ENCODE measurements around the gene TREM1.
A peak's percentile ranks its signal among the peaks of the same experiment; 100 is the strongest.

The TREM1 gene

GRCh38 chr6:41278699-41279405 is 7.6 kb downstream of the TREM1 start:
- Mint-ChIP-seq H3K27me3 (no peaks in the 10 kb centered on the region), H3K36me3 (no peaks in the 10 kb centered on the region), H3K4me3 (no peak overlapping the region), H3K27ac (no peak overlapping the region), H3K9me3 (no peaks in the 10 kb centered on the region), H3K4me1 (peaks cover 11% of the 10 kb centered on the region)

GRCh38 chr6:41277605-41278004 is 8.9 kb downstream of the TREM1 start:
- peaks cover 11% of the 10 kb centered on the region for H3K4me1 Mint-ChIP-seq
- no peaks in the 10 kb centered on the region for H3K27me3 Mint-ChIP-seq
- no peaks in the 10 kb centered on the region for H3K9me3 Mint-ChIP-seq
- H3K36me3 Mint-ChIP-seq, result no peaks in the 10 kb centered on the region
- no peak overlapping the region for H3K27ac Mint-ChIP-seq
- no peak overlapping the region for H3K4me3 Mint-ChIP-seq

GRCh38 chr6:41275489-41275888 is 11.0 kb downstream of the TREM1 start:
- Mint-ChIP-seq H3K27ac (no peak overlapping the region), H3K4me3 (no peak overlapping the region)

GRCh38 chr6:41274256-41274655 is 12.2 kb downstream of the TREM1 start:
- Mint-ChIP-seq H3K27me3 (no peaks in the 10 kb centered on the region), H3K36me3 (no peaks in the 10 kb centered on the region), H3K4me1 (peaks cover 19% of the 10 kb centered on the region), H3K9me3 (no peaks in the 10 kb centered on the region), H3K27ac (no peak overlapping the region), H3K4me3 (no peak overlapping the region)

More at GRCh38 chr6:41275489-41275888, 11.0 kb downstream of the TREM1 start:
- Mint-ChIP-seq H3K27me3 (no peaks in the 10 kb centered on the region), H3K9me3 (no peaks in the 10 kb centered on the region), H3K4me1 (peaks cover 22% of the 10 kb centered on the region), H3K36me3 (no peaks in the 10 kb centered on the region)

GRCh38 chr6:41273714-41274113 is 12.8 kb downstream of the TREM1 start:
- Mint-ChIP-seq H3K27ac (no peak overlapping the region), H3K27me3 (no peaks in the 10 kb centered on the region)

DNA sequence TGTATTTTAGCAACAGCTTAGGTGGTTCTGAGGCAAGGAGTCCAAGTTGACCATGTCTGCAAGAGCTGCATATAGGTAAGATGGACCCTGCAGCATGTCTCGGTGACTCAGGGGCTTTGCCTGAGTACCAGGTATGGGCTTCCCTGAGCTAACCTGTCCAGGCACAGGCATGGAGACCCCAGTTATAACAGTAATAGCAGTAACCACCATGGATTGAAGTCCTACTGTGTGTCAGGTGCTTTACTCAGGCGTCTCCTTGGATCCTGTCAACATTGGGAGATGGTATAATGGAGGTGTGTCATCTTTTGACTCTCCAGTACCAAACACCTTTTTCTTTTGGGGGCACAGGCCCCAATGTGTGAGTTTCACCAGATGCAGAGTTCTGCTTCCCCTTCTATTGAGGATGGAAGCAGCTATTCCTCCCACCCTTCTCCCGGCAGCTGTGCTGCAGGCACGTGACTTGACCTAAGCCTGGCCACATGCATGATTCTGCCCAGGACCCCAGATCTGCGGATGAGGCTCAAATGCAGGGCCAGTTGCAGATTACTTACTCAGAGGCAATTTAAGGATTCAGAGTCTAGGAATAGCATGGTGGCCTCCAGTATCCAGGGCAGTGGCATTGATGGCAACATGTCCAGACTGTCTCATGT is 13.8 kb downstream of the TREM1 start:
- H3K27ac Mint-ChIP-seq, result no peak overlapping the region
- H3K27me3 Mint-ChIP-seq, result no peaks in the 10 kb centered on the region
- no peaks in the 10 kb centered on the region for H3K36me3 Mint-ChIP-seq
- no peak overlapping the region for H3K4me3 Mint-ChIP-seq
- peaks cover 11% of the 10 kb centered on the region for H3K4me1 Mint-ChIP-seq
- no peaks in the 10 kb centered on the region for H3K9me3 Mint-ChIP-seq

More at GRCh38 chr6:41273714-41274113, 12.8 kb downstream of the TREM1 start:
- H3K4me3 Mint-ChIP-seq, result no peak overlapping the region
- peaks cover 14% of the 10 kb centered on the region for H3K4me1 Mint-ChIP-seq
- no peaks in the 10 kb centered on the region for H3K9me3 Mint-ChIP-seq
- H3K36me3 Mint-ChIP-seq, result no peaks in the 10 kb centered on the region

- Mint-ChIP-seq H3K4me1 (peaks cover 11% of the 10 kb centered on the region), H3K27ac (no peak overlapping the region), H3K36me3 (no peaks in the 10 kb centered on the region), H3K9me3 (no peaks in the 10 kb centered on the region), H3K4me3 (no peak overlapping the region), H3K27me3 (no peaks in the 10 kb centered on the region)
These were observed 14.5 kb downstream of the TREM1 start for GRCh38 chr6:41271901-41272395.

DNA sequence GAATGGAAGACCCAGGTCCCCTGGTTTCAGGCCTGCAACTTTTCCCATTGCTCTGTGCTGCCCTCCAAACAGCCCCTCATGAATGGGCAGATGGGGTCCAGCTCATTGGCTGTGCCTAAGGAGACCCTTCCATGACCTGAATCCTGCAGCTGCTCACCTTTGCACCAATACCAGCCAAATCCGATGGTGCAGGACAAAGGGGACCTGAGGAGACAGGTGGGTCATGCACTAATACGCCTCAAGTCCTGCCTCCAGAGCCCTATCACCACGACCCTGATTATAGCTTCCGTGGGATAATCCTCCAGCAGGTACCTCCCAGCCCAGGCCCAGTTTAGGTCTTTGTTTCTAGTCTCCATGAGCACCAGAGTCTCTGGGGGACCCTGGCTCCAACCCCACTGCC is 16.8 kb downstream of the TREM1 start:
- H3K9me3 Mint-ChIP-seq, result no peaks in the 10 kb centered on the region
- peaks cover 11% of the 10 kb centered on the region for H3K4me1 Mint-ChIP-seq
- no peaks in the 10 kb centered on the region for H3K36me3 Mint-ChIP-seq
- no peak overlapping the region for H3K4me3 Mint-ChIP-seq
- no peak overlapping the region for H3K27ac Mint-ChIP-seq
- no peaks in the 10 kb centered on the region for H3K27me3 Mint-ChIP-seq

- H3K4me1 Mint-ChIP-seq, result peaks cover 11% of the 10 kb centered on the region
- no peaks in the 10 kb centered on the region for H3K9me3 Mint-ChIP-seq
- H3K36me3 Mint-ChIP-seq, result no peaks in the 10 kb centered on the region
- no peak overlapping the region for H3K27ac Mint-ChIP-seq
- H3K27me3 Mint-ChIP-seq, result no peaks in the 10 kb centered on the region
- H3K4me3 Mint-ChIP-seq, result no peak overlapping the region
These were observed 17.3 kb downstream of the TREM1 start for GRCh38 chr6:41269166-41269565.

GRCh38 chr6:41268478-41268877 is 18.0 kb downstream of the TREM1 start:
- no peak overlapping the region for H3K4me3 Mint-ChIP-seq
- no peak overlapping the region for H3K27ac Mint-ChIP-seq
- peaks cover 11% of the 10 kb centered on the region for H3K4me1 Mint-ChIP-seq
- no peaks in the 10 kb centered on the region for H3K9me3 Mint-ChIP-seq
- H3K36me3 Mint-ChIP-seq, result no peaks in the 10 kb centered on the region
- no peaks in the 10 kb centered on the region for H3K27me3 Mint-ChIP-seq

GRCh38 chr6:41266541-41266940 is 19.9 kb downstream of the TREM1 start:
- peaks cover 3% of the 10 kb centered on the region for H3K36me3 Mint-ChIP-seq
- no peak overlapping the region for H3K27ac Mint-ChIP-seq
- peaks cover 6% of the 10 kb centered on the region for H3K9me3 Mint-ChIP-seq
- H3K4me1 Mint-ChIP-seq, result peaks cover 2% of the 10 kb centered on the region
- no peak overlapping the region for H3K4me3 Mint-ChIP-seq
- H3K27me3 Mint-ChIP-seq, result no peaks in the 10 kb centered on the region

DNA sequence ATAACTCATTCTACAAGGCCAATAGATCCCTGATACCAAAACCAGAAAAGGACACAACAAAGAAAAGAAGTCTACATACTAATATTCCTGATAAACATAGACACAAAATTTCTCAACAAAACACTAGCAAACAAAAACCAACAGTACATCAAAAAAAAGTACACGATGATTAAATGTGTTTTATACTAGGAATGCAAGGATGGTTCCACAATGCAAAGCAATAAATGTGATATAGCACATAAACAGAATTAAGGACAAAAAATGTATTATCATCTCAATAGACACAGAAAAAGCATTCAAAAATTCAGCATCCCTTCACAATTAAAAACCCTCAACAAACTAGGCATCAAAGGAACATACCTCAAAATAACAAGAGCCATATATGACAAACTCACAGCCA is 23.2 kb downstream of the TREM1 start:
- H3K27ac Mint-ChIP-seq, result no peak overlapping the region

GRCh38 chr6:41262401-41262800 is 24.1 kb downstream of the TREM1 start:
- peaks cover 6% of the 10 kb centered on the region for H3K9me3 Mint-ChIP-seq
- no peak overlapping the region for H3K4me3 Mint-ChIP-seq
- H3K27ac Mint-ChIP-seq, result no peak overlapping the region
- H3K4me1 Mint-ChIP-seq, result no peaks in the 10 kb centered on the region
- no peaks in the 10 kb centered on the region for H3K27me3 Mint-ChIP-seq
- peaks cover 7% of the 10 kb centered on the region for H3K36me3 Mint-ChIP-seq

More for the DNA sequence above, 23.2 kb downstream of the TREM1 start:
- Mint-ChIP-seq H3K4me1 (no peaks in the 10 kb centered on the region), H3K36me3 (peaks cover 7% of the 10 kb centered on the region), H3K9me3 (peaks cover 6% of the 10 kb centered on the region), H3K4me3 (no peak overlapping the region), H3K27me3 (no peaks in the 10 kb centered on the region)

DNA sequence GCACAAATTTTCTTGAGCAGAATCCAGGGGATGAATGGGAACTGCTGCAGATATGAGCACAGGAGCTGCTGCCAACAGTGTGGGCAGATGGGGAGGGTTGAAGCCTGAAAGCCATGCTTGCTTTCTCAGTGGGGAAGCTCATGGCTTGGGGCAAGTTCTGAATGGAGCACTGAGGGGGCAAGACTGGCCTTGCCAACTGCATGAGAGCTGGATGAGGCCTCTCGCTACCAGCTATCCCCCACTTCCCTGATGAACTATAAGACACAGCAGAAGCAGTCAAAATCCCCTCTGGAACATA is 28.3 kb downstream of the TREM1 start:
- H3K27ac Mint-ChIP-seq, result no peak overlapping the region
- H3K4me3 Mint-ChIP-seq, result no peak overlapping the region
- H3K4me1 Mint-ChIP-seq, result peaks cover 7% of the 10 kb centered on the region
- no peaks in the 10 kb centered on the region for H3K27me3 Mint-ChIP-seq
- peaks cover 7% of the 10 kb centered on the region for H3K36me3 Mint-ChIP-seq
- peaks cover 6% of the 10 kb centered on the region for H3K9me3 Mint-ChIP-seq

DNA sequence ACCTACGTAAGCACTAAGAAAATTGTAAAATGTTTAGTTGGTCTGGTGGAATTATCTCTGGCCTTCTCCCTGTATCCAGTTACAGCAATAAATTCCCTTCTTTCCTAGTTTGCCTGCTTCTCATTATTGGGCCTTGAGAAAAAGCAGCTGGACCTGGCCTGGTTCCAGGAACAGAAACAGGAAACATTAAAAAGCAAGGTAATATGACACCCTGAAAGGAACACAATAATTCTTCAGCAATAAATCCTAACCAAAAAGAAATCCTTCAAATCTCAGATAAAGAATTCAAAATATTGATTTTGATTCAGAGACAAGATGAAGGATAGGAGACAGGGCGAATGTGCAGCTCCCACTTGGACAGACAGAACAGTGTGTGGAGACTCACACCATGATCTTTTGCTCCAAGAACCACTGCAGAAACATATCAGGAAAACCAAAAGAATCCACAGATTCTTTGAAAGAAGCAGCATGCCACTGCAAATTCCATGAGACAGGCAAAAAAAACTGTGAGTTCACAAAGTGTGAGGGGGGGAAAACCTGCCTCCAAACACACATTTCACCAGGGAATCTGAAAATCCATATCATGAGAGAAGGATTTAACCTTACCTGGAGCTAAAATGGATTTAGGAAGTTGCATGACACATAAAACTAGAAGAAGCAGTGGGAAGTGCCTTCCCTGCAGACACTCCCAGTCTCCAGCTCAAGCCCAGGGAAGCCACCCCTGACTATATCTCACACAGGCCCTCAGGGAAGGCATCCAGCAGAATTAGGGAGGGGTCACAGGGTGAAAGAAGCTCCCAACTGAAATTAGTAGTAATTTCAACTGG is 28.9 kb downstream of the TREM1 start:
- peaks cover 7% of the 10 kb centered on the region for H3K36me3 Mint-ChIP-seq
- H3K4me3 Mint-ChIP-seq, result no peak overlapping the region
- no peaks in the 10 kb centered on the region for H3K27me3 Mint-ChIP-seq
- H3K4me1 Mint-ChIP-seq, result peaks cover 7% of the 10 kb centered on the region
- H3K27ac Mint-ChIP-seq, result no peak overlapping the region
- H3K9me3 Mint-ChIP-seq, result peaks cover 6% of the 10 kb centered on the region

- H3K4me3 Mint-ChIP-seq, result no peak overlapping the region
- H3K27me3 Mint-ChIP-seq, result no peaks in the 10 kb centered on the region
- H3K27ac Mint-ChIP-seq, result peak overlapping the region; percentile 4
- H3K4me1 Mint-ChIP-seq, result peaks cover 7% of the 10 kb centered on the region
- no peaks in the 10 kb centered on the region for H3K9me3 Mint-ChIP-seq
- H3K36me3 Mint-ChIP-seq, result peaks cover 3% of the 10 kb centered on the region
These were observed 30.1 kb downstream of the TREM1 start for GRCh38 chr6:41256383-41256782.
